ENCODE data around the gene PLBD2. TPM values are rescaled to one million over a fixed set of nuclear protein-coding genes. Genes with fewer than 3 reads are reported as not detected.

PLBD2 gene
- total RNA-seq, 1 donor from 2014 or later = 54.3 TPM

- no peaks in the 10 kb centered on the region for H3K27me3 ChIP-seq (ENCODE audit: control insufficient read depth, insufficient read depth, low read length)
- no peak for DNase-seq (ENCODE audit: low read depth)
- H3K36me3 ChIP-seq (ENCODE audit: control insufficient read depth, insufficient read depth, low read length) = no peaks in the 10 kb centered on the region
- peak overlapping the region; percentile 62 for H3K4me3 ChIP-seq (ENCODE audit: low read depth, low read length)
- no peak for TF ChIP-seq CTCF (IDR thresholded peaks at IDR 0.05; ENCODE audit: insufficient read depth, low read length, poor library complexity, severe bottlenecking)
Measured at GRCh38 chr12:113422886-113423669, 64.7 kb downstream of the PLBD2 start.

- no peaks in the 10 kb centered on the region for H3K36me3 ChIP-seq (ENCODE audit: control insufficient read depth, insufficient read depth, low read length)
- no peaks in the 10 kb centered on the region for H3K27me3 ChIP-seq (ENCODE audit: control insufficient read depth, insufficient read depth, low read length)
- H3K4me3 ChIP-seq (ENCODE audit: low read depth, low read length) = no peak overlapping the region
- no peak for DNase-seq (ENCODE audit: low read depth)
- TF ChIP-seq CTCF (IDR thresholded peaks at IDR 0.05; ENCODE audit: insufficient read depth, low read length, poor library complexity, severe bottlenecking) = no peak
Measured at GRCh38 chr12:113424456-113424855, 66.1 kb downstream of the PLBD2 start.

GRCh38 chr12:113424915-113425823 is 66.8 kb downstream of the PLBD2 start:
- DNase-seq (ENCODE audit: low read depth) = no peak

GRCh38 chr12:113425960-113426453 is 67.6 kb downstream of the PLBD2 start:
- H3K36me3 ChIP-seq (ENCODE audit: control insufficient read depth, insufficient read depth, low read length) = no peaks in the 10 kb centered on the region
- no peaks in the 10 kb centered on the region for H3K27me3 ChIP-seq (ENCODE audit: control insufficient read depth, insufficient read depth, low read length)
- no peak for TF ChIP-seq CTCF (IDR thresholded peaks at IDR 0.05; ENCODE audit: insufficient read depth, low read length, poor library complexity, severe bottlenecking)
- no peak overlapping the region for H3K4me3 ChIP-seq (ENCODE audit: low read depth, low read length)
- DNase-seq (ENCODE audit: low read depth) = no peak

More at GRCh38 chr12:113424915-113425823, 66.8 kb downstream of the PLBD2 start:
- Histone ChIP-seq H3K27me3 (ENCODE audit: control insufficient read depth, insufficient read depth, low read length) (no peaks in the 10 kb centered on the region), H3K36me3 (ENCODE audit: control insufficient read depth, insufficient read depth, low read length) (no peaks in the 10 kb centered on the region), H3K4me3 (ENCODE audit: low read depth, low read length) (no peak overlapping the region)
- TF ChIP-seq CTCF (IDR thresholded peaks at IDR 0.05; ENCODE audit: insufficient read depth, low read length, poor library complexity, severe bottlenecking) = peak; percentile 88

GRCh38 chr12:113427882-113428281 is 69.5 kb downstream of the PLBD2 start:
- H3K36me3 ChIP-seq (ENCODE audit: control insufficient read depth, insufficient read depth, low read length) = no peaks in the 10 kb centered on the region
- H3K27me3 ChIP-seq (ENCODE audit: control insufficient read depth, insufficient read depth, low read length) = no peaks in the 10 kb centered on the region

More at GRCh38 chr12:113427882-113428281, 69.5 kb downstream of the PLBD2 start:
- TF ChIP-seq CTCF (IDR thresholded peaks at IDR 0.05; ENCODE audit: insufficient read depth, low read length, poor library complexity, severe bottlenecking) = no peak
- no peak for DNase-seq (ENCODE audit: low read depth)
- no peak overlapping the region for H3K4me3 ChIP-seq (ENCODE audit: low read depth, low read length)
